WTC11 (cell line): ENCODE measurements around the gene CRB2.

ENCODE experiments used
- FOXK1 ChIP-seq: sonication (generic); formaldehyde crosslinking; IDR thresholded peaks from 2 replicates; pipeline ENCODE4 v1.8.0; 2022; ENCODE audit warnings: mild to moderate bottlenecking, moderate library complexity, missing genetic modification reagents
- TF ChIP-seq, protein P1 (sequence below): sonication (generic); formaldehyde crosslinking; IDR thresholded peaks from 2 replicates; pipeline ENCODE4 v1.8.1; 2022; ENCODE audit warnings: low read depth, missing genetic modification reagents, borderline replicate concordance
- TF ChIP-seq, protein P2 (sequence below): fragments of 250-450 bp; sonication (Bioruptor Pico); IDR thresholded peaks from 2 replicates; pipeline ENCODE4 v1.8.0; 2021; ENCODE audit warnings: mild to moderate bottlenecking

DNA sequence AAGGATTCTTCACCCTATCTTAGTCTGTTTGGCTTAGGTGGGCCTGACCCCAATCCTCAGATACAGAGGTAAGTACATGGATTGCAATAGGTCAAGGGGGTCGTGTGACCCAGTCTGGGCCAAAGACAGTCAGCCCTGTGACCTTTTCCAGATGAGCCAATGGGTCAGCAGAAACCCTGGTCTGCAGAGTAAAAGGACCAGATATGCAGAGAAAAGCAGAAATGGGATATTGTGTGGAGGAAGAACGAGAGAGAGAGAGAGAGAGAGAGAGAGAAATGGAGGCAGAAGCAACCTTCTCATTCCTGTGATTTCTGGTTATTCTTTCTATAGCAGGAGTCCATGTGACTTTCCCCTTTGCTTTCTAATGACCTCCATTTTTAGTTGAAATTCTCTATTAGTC, 40.4 kb upstream of the CRB2 start:
- TF ChIP-seq, protein P1, sequence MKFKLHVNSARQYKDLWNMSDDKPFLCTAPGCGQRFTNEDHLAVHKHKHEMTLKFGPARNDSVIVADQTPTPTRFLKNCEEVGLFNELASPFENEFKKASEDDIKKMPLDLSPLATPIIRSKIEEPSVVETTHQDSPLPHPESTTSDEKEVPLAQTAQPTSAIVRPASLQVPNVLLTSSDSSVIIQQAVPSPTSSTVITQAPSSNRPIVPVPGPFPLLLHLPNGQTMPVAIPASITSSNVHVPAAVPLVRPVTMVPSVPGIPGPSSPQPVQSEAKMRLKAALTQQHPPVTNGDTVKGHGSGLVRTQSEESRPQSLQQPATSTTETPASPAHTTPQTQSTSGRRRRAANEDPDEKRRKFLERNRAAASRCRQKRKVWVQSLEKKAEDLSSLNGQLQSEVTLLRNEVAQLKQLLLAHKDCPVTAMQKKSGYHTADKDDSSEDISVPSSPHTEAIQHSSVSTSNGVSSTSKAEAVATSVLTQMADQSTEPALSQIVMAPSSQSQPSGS, result no peak
- TF ChIP-seq FOXK1 (CRISPR knock-in tag), result no peak
- TF ChIP-seq, protein P2, sequence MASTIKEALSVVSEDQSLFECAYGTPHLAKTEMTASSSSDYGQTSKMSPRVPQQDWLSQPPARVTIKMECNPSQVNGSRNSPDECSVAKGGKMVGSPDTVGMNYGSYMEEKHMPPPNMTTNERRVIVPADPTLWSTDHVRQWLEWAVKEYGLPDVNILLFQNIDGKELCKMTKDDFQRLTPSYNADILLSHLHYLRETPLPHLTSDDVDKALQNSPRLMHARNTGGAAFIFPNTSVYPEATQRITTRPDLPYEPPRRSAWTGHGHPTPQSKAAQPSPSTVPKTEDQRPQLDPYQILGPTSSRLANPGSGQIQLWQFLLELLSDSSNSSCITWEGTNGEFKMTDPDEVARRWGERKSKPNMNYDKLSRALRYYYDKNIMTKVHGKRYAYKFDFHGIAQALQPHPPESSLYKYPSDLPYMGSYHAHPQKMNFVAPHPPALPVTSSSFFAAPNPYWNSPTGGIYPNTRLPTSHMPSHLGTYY (CRISPR knock-in tag), result no peak
